ENCODE measurements around the gene EML6. TPM values are rescaled to one million over a fixed set of nuclear protein-coding genes. Genes with fewer than 3 reads are reported as not detected.

Gene EML6
- total RNA-seq, 1 donor from 2014 or later: 0.56 TPM

DNA sequence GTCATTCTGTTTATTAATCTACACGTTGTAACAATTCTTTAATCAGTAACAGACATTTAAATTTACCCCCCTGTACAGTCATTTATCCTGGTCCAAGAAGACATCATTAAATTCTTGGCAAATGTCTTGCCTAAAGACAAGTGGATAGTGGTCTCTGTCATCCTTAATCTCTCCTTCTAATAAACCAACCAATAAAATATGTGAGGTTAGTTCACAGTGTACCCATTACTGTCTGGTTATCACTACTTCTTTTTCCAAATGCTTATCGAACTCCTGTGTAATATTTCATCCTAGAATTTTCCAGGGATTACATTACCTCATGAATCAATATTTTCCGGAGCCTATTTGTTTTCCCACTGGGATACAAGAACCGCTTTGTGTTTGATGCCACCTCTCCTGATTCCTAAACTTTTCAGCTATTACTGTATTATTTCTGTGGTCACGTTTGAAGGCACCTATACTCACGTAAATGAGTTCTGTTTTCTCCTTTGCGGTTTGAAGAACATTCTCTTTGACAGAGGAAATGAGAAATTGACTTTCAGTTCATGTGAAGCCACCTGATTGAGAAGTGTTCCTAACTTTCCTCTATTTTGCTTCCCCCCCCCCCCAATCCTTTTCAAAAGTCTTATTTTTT, 195.3 kb downstream of the EML6 start:
- no peak for DNase-seq
- no peak for ATAC-seq (ENCODE audit: poor library complexity)
- intact Hi-C loops (cut with DNase I): no loop called here

DNA sequence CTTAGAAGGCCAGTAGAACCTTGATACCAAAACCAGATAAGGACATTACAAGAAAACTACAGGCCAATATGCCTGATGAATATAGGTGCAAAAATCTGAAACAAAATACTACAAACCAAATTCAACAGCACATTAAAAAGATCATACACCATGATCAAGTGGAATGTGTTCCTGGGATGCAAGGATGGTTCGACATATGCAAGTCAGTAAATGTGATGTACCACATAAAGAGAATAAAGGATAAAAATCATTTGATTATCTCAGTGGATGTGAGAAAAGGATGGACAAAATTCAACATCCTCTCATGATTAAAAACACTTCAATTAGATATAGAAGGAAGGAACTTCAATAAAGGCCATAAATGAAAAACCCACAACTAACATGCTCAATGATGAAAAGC, 197.2 kb downstream of the EML6 start:
- ATAC-seq (ENCODE audit: poor library complexity) (no peak), DNase-seq (no peak)
- intact Hi-C loops (cut with DNase I): no loop called here

DNA sequence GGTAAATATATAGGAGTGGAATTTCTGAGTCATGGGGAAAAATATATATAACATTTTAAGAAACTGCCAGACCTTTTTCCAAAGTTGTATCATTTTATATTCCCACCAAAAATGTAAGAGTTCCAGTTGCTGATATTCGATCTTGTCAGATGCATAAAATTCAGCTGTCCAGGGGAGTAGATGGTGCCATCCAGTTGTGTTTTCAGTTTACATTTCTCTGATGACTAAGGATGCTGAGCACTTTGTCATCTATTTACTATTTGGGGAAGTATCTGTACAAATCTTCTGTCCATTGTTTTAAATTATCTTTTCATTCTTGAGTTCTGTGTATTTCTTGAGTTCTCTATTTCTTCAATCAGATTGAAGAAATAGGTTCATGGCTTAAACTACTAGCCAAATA, 200.7 kb downstream of the EML6 start:
- DNase-seq (no peak), ATAC-seq (ENCODE audit: poor library complexity) (no peak)
- intact Hi-C loops (cut with DNase I): no loop called here

DNA sequence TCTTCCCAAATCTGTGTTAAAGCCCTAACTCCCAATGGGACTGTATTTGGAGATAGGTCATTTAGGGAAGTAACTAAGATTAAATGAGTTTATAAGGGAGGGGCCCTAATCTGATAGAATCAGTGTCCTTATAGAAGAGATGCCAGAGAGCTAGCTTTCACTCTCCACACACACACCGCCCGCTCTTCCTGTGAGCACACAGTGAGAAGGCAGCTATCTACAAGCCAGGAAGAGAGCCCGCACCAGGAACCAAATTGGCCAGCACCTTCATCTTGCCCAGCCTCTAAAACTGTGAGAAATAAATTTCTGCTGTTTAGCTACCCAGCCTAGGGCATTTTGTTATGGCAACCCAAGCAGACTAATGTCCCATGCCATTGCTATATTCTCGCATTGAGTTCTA, 201.6 kb downstream of the EML6 start:
- no peak for ATAC-seq (ENCODE audit: poor library complexity)
- intact Hi-C loops (cut with DNase I): no loop called here
- DNase-seq: no peak

DNA sequence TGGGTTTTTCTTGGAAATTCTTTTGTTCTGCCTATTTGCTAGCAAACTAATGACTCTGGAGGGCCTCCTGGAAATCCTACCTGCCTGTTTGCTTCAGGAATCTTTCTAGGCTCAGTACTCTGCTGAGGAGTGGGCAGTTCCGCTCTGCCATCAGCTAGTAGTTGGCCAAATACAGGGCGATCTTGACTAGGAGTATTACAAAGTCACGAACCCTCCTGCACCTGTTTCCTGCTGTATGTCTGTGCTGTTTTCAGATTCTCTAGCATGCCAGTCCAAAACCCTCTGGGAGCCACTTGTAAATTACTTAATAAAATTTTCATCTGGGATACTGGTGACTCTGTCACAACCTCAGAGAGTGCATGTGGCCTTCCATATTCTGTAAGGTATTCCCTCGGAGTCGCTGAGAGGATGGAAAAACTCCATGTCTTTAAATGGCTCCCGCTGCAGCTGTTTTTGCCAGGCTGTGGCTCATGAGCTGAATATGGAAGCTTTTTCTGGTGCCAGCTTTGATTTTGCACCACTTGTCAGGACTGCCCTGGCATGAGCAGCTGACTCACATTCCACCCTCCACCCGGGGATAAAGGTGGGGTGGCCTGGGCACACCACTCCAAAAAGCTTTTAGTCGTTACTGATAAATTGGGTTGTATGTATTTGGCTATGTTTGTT, 203.8 kb downstream of the EML6 start:
- intact Hi-C loops (cut with DNase I): no loop called here
- ATAC-seq (ENCODE audit: poor library complexity) (no peak), DNase-seq (no peak)

DNA sequence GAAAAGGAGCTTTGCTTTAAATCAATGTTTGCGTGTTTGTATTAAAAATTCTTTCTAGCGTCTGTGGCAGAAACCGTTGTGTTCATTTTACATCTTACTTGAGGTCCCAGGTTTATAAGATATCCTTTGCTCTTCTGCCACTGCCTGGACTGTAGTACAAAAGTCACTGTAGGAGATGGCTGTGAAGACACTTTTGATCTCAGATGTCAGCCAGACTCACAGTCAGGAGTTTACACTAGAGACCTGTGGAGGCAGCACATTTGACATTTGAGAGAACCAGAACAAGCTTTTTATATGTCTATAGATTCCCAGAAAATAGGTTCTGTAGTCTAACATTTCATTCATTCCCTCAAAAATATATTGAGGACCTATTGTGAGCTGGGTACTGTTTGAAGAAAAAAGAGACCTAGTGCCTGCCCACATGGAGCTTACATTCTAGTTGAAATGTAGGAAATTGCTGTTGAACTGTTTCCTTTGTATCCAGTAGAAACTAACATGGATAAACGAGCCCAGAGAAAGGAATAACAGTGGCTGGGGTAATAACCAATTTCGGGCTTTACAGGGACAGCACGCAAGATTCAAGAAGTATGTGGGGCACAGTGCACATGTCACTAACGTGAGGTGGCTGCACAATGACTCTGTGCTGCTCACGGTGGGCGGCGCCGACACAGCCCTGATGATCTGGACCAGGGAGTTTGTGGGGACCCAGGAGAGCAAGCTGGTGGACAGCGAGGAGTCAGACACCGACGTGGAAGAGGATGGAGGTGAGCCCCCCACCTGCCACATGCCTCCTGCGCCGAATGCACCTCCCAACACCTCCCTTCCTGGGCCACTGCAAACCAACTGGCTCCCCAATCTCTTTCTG, 204.5 kb downstream of the EML6 start:
- ATAC-seq (ENCODE audit: poor library complexity) (no peak), DNase-seq (no peak)
- intact Hi-C loops (cut with DNase I): no loop called here

DNA sequence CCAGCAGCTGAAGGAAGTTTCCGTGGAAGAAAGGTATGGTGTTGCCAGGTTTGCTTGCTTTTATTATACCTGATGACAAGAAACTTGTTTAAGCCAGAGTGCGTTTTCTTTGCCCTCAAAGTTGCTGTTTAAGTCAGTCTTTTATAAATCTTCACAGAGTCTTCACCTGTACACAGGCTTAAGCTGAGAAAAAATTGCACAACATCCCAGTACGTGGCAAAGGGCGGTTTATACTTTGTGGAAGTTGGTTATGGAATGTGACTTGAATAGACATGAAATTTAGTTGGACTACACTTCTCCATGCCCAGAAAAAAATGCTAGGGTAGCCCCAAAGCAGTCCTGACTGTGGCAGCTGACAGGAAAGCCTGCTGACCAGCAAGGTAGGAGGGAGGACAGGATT, 205.3 kb downstream of the EML6 start:
- no peak for DNase-seq
- ATAC-seq (ENCODE audit: poor library complexity): no peak
- intact Hi-C loops (cut with DNase I): no loop called here

DNA sequence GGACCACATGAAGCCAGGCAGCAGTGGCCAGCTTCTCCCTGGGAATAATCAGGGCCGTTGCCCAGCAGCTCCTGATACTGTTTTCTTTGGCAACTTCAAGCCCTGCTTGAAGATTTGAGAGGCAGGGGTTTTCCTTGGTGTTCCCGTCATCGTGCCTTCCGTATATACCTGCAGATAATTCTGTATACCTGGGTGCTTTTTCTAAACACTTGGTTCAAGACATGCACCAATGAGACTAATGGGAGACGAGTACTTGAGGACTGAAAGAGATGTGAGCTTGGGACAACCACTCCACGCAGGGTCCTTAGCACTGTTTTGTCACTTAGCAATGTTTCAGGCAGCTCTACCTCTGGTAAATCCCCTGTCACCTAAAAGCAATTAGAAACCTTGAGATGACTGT, 208.0 kb downstream of the EML6 start:
- intact Hi-C loops (cut with DNase I): no loop called here
- no peak for DNase-seq
- no peak for ATAC-seq (ENCODE audit: poor library complexity)

DNA sequence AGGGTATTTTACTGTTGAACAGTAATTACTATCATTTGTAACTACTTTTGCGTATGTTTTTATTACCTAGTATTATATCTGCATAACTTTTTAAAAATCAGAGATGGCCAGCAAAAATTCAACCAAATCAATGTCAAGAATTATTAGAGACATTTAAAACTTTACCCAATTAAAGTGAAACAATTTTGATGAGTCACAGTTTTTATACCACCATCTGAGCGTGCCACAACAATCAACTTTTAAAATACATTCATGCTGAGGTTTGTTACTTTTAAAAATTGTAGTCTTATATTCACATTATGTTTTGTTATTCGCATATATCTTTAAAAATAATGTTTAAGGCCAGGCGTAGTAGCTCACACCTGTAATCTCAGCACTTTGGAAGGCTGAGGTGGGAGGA, 211.9 kb downstream of the EML6 start:
- intact Hi-C loops (cut with DNase I): no loop called here
- ATAC-seq (ENCODE audit: poor library complexity) (no peak), DNase-seq (no peak)

DNA sequence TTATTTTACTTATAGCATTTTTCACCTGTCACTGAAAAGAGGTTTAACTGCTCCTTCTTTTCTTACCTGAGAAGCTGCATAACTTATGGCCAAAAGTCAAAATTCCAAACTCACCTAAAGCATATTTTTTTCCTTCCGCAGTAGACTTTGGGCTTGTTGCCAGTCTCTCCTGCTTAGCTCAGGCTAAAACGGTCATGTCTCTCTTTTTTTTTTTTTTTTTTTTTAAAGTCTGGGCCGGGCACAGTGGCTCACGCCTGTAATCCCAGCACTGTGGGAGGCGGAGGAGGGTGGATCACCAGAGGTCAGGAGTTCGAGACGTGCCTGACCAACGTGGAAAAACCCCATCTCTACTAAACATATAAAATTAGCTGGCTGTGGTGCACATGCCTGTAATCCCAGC, 213.3 kb downstream of the EML6 start:
- no peak for DNase-seq
- no peak for ATAC-seq (ENCODE audit: poor library complexity)
- intact Hi-C loops (cut with DNase I): no loop called here

DNA sequence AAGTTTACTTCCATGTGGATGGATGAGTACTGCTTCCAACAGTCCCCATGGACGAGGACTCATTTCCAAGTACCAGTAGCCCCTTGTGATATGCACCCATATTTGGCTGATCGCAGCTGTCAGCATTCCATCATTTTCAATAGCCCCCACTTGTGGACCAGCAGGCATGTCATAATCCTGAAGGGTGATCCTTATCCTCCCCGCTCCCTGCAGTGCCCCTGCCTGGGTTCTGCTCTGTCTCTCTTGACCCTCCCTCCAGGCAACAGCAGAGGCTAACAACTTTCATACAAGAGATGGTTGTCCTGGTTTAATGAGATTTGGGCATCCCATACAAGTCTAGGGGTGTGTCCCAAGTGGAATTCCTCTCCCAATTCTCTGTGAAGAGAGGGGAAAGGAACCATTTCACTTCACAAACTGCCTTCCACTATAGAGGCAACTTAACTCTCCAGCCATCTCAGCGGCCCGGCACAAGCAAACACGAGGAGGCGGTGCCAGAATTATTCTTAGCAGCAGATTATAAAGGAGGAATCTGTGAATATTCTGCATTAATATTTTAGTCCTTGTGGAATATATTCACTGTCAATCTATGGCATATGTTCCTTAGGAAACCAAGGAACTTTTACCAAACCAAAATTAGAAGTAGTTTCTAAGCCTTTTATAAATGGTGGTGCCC, 216.1 kb downstream of the EML6 start:
- no peak for ATAC-seq (ENCODE audit: poor library complexity)
- intact Hi-C loops (cut with DNase I): no loop called here
- no peak for DNase-seq

DNA sequence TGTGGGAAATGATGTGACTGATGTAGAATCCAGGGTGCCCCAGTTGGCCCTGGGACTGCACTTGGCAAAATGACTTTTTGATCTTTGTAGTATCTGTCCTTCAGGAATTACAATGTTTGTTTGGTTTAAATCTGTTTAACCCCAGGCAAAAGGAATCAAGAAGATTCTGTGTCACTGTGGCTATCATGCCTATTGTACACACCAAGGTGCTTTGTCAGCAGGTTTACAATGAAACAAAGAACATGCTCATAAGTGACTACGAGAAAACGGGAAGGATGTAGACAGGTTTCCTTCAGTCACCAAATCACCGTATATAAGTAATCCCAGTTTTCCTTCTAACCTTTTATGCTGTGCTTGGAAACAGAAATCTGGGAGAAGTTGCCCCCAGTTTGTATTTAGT, 217.3 kb downstream of the EML6 start:
- no peak for ATAC-seq (ENCODE audit: poor library complexity)
- intact Hi-C loops (cut with DNase I): no loop called here
- no peak for DNase-seq

DNA sequence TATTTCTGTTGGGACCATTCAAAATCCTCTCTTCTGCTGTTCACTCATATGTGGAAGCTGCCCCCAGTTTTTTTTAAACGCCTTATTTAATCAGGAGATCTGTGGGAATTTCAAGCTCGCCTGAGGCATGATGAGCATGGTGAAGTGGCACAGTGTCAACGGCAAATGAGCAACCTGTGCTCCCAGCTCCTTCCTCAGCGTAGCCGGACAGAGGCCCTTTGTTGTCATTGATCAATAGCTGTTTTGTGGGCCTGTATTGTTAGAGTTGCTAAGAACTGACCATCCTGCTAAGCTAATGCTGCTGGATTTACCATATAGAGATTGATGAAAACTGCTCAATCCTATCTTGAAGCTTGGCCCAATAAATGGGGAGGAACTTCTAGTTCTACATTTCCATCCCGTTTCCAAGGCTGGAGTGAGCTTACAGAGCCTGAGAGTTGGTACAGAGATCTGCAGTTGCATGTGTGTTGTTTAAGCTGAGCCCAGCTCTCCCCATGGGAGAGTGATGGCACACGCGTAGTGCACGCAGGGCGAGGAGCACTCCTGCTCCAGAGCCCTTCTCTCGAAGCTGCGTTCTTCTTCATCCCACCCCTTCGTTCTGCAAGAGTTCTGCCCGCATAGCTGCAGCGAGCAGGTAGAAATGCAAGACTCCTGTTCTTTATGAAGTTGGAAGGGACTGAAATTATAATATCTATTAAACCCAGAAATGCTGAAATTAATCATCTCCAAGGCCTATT, 218.0 kb downstream of the EML6 start:
- intact Hi-C loops (cut with DNase I): no loop called here
- ATAC-seq (ENCODE audit: poor library complexity) (no peak), DNase-seq (no peak)

DNA sequence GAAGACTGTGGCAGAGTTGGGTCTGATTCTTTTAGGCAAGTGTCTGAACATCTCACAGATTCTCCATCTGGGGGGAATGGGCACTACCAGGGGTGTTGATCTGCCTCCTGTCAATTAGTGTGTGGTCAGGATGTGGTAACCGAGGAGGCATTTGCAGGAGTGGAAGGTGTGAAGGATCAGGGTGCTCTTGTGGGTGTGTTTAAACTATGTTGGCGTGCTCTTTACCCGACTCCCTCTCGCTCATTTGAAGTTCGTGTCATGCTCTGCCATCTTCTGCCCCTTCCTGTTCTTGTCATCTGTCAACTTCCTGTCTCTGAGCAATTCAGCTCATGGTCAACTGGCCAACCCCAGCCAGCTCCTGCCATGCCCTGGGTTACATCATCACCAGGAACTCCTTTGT, 218.9 kb downstream of the EML6 start:
- DNase-seq: no peak
- intact Hi-C loops (cut with DNase I): no loop called here
- no peak for ATAC-seq (ENCODE audit: poor library complexity)

DNA sequence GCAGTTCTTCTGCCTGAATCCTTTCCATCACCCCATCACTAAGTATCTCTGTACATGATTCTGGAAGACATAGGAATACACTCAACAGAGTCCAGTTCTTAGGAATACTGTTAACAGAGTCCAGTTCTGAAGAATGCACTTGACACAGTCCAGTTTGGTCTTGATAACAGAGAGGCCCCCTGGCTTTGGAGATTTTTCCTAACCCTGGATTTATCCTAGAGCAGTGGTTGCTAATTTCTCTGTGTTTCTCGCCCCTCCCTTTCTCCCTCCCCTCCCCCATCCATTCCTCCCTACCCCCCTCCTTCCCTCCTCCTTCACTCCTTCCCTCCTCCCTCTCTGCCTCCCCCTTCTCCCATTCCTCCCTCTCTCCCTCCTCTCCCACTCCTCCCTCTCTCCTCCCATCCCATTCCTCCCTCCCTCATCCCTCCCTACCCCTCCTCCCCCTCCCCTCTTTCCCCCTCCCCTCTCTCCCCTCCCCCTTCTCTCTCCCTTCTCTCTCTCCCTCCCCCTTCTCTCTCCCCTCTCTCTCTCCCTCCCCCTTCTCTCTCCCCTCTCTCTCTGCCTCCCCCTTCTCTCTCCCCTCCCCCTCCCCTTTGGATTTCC, 221.4 kb downstream of the EML6 start:
- DNase-seq: no peak
- no peak for ATAC-seq (ENCODE audit: poor library complexity)
- intact Hi-C loops (cut with DNase I): no loop called here

DNA sequence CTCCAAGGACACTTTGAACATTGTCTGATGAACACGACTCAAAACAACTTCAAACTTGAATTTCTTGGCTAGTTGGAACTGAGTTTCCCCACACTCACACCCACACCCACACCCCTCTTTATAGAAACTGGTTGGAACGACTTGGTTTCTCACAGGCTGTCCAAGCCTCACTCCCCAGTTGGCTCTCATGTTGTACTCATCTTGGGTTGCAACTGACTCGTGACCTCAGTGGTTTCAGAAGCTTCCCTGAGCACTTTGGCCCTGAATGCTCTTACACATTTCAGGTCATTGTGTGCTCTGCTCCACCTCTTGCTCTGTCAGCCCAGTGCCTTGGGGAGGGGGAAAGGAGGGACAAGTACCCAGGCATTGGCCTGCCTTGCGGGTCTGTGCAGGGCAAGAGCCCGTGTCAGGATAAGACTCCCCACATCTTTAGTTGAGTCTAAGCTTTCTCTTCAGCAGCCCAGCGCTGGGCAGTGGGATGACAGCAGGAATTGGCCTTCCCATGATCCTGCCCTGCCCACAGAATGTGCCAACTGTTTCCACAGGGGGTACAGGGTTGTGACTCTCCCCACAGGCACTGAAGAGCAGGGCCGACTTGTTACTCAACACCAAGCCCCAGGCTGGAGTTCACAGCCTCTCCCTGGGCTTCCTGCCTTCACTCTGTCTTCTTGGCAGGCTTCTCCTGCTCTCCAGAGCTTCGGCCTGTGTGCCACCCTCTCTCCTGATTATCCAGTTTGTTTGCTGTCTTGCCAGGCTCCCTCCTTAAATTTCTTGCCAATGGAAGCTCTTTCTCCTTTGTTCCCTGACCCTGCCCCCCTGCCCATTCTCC, 222.1 kb downstream of the EML6 start:
- DNase-seq: peak; percentile 74
- peak; percentile 91 for ATAC-seq (ENCODE audit: poor library complexity)
- intact Hi-C loops (cut with DNase I): no loop called here

DNA sequence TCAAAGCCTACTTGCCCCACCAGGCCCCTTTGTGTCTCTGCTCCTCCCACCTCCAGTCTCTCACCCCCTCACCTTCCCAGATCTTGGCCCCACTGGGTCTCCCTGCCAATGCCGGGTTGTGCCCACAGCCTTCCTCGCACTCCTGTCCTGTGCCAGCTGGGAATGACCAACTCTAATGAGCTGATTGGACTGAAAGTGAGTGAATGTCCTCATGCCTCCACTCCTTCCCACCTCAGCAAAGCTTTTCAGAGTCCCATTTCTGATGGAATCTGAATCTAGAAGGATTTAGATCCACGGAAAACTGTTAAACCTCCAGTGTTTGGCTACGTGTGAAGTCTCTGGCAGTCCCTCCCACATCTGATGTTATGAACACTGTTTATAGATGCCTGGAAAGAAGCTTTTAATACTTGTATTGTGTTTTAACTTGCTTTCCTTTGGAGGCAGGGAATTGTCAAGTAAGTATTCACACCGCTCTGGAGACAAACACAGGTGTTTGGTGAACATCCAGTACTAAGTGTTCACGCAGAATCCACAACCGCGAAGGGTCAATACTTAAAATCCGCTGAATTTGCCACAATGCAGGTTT, 222.9 kb downstream of the EML6 start:
- ATAC-seq (ENCODE audit: poor library complexity) (no peak), DNase-seq (no peak)
- intact Hi-C loops (cut with DNase I): no loop called here

Data from Right ventricle myocardium superior (tissue), 1 donor.